Stimulated activated CD4-positive, alpha-beta T cell treated with anti-CD3 and anti-CD28 coated beads, Interleukin-1b, Interleukin-23, amount 100 ng/mL, for 4 hours (primary cell): ENCODE data around the gene KRTAP2-2.
"Not testable (repeated sequence)": the region's sequence is repeated elsewhere in the genome, so short reads cannot be mapped to it uniquely, and the experiment has no call there.

ENCODE experiments used
- DNase-seq, 2 donors: peaks; one replicate each; pipeline ENCODE4 v3.0.0-alpha.2; 2020; ENCODE audit warnings: low read depth in 2 of 2

KRTAP2-2 gene

DNA sequence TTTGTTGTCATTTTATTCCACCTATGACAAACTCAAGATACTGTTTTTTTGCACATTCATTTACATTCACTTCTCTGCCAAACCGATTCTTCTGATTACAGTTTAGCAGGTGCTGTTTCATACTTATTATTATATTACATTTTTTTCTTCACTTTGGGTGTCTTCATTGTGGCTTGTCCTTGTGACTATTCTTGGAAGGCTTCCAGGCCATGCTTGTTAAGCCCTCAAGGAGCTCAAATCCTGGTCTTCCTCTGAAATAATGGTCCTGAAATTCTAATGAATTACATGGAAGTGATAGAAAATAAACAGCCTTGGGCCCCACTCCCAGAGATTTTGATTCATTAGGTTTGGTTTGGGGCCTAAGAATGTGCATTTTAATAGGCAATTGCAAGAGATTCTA lies 9.3 kb upstream of the KRTAP2-2 start:
- DNase-seq = no peak

- DNase-seq = no peak
Observed at GRCh38 chr17:41063449-41063848, 8.4 kb upstream of the KRTAP2-2 start.

DNA sequence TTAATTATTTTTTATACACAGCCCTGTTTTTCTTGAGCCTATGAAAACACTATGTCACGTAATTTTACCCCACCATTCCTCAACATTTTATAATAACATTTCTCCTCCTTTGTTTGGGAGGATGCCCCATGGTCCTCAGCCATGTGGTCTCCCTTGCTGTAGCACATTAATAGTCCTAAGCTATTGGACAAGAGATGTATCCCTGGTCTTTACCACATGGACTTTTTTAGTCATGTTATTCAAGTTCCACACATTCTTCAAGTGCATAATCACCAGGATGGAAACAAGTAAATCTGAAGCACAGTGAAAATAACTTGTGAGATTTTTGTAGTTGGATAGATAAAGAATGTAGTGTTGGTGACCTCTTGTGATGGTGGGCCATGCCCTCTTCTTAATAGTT lies 6.9 kb upstream of the KRTAP2-2 start:
- no peak for DNase-seq

- DNase-seq = no peak
Observed at GRCh38 chr17:41060052-41060604, 5.1 kb upstream of the KRTAP2-2 start, which contains the start of gene KRTAP2-3. KRTAP2-3 (minus strand) TSS chr17:41060114; CDS start chr17:41060050, 64 bp downstream.

- not testable (repeated sequence) for DNase-seq
Observed at GRCh38 chr17:41059276-41060051, 4.4 kb upstream of the KRTAP2-2 start.

- DNase-seq = no peak
Observed at GRCh38 chr17:41058741-41059140, 3.7 kb upstream of the KRTAP2-2 start.

GRCh38 chr17:41057547-41057946 lies 2.5 kb upstream of the KRTAP2-2 start:
- DNase-seq = no peak

DNA sequence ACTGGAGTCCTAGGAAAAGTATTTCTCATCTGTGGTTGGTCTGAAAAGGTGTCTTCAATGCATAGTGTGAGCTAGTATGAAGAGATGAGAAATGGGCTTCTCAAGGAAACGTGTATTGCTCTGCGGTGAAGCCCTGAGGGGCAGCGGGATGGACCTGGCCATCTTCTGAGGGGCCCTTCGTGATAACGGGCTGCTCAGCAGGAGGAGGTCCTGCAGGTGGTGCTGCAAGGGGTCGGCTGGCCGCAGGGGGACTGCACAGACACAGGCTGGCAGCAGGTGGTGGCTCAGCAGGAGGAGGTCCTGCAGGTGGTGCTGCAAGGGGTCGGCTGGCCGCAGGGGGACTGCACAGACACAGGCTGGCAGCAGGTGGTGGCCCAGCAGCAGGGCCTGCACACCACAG lies 474 bp downstream of the KRTAP2-2 start:
- not testable (repeated sequence) for DNase-seq

DNA sequence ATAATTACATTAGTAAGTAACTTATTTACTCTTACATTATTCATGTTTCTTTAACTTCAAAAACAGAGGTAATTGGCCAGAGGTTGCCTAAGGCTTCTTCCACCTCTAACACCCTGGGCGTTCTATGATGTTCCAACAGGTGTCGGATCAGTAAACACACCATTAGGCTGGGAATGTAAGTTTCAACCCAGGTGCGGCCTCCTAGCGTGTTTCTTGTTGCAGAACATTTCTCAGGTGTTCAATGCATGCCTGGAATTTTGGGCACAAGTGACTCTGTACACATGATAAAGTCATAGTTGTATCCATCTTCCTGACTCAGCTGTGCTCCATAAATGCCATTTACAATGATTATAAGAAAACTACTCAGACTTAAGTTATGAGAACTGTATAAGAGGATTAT lies 1.0 kb downstream of the KRTAP2-2 start:
- no peak for DNase-seq

- DNase-seq = no peak
Observed at GRCh38 chr17:41052566-41052965, 2.5 kb downstream of the KRTAP2-2 start.

- DNase-seq = no peak
Observed at GRCh38 chr17:41049110-41049509, 5.9 kb downstream of the KRTAP2-2 start.

DNA sequence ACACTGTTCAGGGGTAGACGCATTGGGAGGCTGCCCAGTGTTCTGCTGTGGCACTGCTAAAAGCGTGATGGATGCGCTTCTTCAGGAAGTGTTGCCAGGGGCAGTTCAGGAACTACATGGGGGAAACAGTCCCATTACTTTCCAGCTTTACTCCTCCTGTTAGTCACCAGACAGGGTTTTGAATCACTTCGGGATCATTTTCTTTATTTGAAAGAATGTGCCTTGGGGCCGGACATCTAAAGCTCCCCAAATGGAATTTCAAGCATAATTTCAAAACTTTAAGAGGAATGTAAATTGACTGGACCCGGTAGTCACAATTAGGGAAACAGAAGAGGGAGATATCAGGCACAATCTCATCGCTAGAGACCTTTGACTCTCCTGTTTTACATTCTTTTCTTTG lies 6.6 kb downstream of the KRTAP2-2 start:
- no peak for DNase-seq

DNA sequence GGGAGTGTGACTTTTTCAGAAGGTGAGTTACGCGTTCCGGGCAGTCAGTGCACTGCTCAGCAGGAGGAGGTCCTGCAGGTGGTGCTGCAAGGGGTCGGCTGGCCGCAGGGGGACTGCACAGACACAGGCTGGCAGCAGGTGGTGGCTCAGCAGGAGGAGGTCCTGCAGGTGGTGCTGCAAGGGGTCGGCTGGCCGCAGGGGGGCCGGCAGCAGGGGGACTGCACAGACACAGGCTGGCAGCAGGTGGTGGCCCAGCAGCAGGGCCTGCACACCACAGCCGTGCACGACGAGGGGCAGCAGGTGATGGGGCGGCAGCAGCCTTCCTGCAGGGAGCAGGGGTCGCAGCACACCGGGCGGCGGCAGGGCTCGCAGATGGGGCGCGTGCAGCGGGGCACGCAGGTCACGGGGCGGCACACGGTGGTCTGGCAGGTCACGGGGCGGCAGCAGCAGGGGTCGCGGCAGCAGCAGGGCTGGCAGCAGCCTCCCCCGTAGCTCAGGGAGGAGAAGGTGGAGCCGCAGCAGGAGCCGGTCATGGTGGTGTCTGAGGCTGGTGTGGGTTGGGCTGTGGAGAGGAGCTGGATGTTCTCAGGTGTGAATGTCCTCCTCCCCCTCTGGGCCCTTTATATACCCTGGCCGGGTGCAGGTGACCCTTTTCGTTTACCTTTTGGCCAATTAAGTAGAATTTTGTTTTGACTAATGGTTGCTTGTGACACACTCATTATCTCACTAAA lies 8.1 kb downstream of the KRTAP2-2 start, which contains the start of gene KRTAP2-1:
TSS of gene KRTAP2-1 (minus strand) at position 582 of the 731 bp plus-strand sequence. CDS start at position 533, 49 bp downstream.
- DNase-seq = not testable (repeated sequence)

DNA sequence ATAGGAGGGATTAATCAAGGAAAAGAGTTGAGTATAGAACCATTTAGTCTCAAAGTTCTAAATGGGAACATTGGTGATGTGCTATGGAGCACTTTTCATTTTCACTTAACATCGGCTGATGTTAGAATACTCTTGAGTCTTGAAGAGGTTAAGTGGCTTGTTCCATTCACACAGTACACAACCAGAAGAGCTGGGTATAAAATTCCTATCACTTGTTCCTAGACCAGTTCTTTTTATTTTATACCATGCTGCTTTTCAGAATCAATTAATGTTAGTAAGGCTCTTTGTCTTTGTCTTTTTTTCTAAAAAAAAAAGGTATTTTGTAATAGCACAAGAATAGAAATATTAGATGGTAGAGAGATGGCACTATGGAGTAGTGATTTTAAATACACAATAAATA lies 12.1 kb downstream of the KRTAP2-2 start:
- no peak for DNase-seq

- DNase-seq = not testable (repeated sequence)
Observed at GRCh38 chr17:41040783-41041571, 14.1 kb downstream of the KRTAP2-2 start, which contains the start of gene KRTAP1-1. KRTAP1-1 (minus strand) TSS chr17:41041450; CDS start chr17:41041397, 53 bp downstream.

DNA sequence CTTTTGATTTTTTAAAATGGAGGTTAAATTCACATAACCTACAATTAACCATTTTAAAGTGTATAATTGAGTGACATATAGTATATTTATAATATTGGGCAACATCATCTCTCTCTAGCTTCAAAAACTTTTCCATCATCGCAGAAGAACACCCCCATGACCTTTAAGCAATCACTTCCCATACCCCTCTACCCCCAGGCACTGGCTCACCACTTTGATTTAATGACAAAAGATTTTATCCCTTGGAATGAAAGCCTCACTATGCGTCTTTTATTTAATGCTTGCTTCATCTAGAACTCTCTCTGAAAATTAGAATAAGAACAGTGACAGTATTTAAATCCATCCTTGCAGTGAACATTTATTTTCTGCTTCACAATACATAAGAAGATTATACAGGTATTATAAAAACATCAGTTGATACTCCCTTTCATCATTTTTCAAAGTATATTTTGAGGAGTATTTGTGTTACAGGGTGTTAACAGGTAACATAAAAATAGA lies 17.1 kb downstream of the KRTAP2-2 start:
- DNase-seq = no peak

- not testable (repeated sequence) for DNase-seq
Observed at GRCh38 chr17:41034346-41034935, 20.6 kb downstream of the KRTAP2-2 start, which contains the start of gene KRTAP1-3. KRTAP1-3 (minus strand) TSS chr17:41034874; CDS start chr17:41034821, 53 bp downstream.

DNA sequence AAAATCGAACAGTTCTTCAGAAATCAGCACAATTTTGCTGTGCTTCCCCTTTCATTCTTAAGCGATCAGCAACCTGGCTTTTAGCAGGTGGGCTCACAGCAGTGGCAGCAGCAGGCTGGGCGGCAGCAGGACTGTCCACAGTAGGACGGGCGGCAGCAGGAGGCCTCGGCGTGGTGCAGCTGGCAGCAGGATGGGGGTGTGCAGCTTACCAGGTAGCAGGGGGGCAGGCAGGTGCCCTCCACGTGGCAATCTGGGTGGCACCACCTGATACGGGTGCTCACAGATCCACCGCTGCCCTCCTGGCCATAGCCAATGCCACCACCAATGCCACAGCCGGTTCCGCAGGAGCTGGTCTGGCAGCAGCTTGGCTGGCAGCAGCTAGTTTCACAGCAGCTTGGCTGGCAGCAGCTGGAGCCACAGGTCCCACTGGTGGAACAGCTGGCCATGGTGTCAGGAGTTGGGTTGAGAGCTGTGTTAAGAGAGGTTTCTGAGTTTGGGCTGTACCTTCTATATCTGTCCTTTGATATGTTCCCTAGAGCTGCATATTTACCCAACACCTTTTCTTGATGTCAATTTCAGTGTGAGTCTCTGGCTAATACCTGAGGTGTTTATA lies 25.3 kb downstream of the KRTAP2-2 start, which contains the start of gene KRTAP1-4:
TSS of gene KRTAP1-4 (minus strand) at position 563 of the 613 bp plus-strand sequence. CDS start at position 446, 117 bp downstream.
- DNase-seq = no peak

DNA sequence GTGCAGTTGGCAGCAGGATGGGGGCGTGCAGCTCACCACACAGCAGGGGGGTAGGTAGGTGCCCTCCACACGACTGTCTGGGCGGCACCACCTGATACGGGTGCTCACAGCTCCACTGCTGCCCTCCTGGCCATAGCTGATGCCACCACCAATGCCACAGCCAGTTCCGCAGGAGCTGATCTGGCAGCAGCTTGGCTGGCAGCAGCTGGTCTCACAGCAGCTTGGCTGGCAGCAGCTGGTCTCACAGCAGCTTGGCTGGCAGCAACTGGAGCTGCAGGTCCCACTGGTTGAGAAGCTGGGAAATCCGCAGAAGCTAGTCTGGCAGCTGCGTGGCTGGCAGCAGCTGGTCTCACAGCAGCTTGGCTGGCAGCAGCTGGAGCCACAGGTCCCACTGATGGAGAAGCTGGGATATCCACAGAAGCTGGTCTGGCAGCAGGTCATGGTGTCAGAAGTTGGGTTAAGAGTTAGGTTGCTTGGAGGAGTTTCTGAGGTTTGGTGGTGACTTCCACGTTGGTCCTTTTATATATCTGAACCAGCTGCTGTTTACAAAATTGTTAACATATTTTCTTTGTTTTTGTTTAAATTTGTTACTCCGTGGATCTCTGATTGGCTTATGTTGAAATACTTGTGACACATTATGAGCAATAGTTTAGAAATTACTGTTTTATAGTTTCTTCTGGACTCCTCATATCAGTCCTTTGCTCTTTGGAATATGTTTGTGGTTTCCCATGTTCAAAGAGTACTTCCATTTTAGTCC lies 28.1 kb downstream of the KRTAP2-2 start, which contains the start of gene KRTAP1-5:
TSS of gene KRTAP1-5 (minus strand) at position 494 of the 757 bp plus-strand sequence. CDS start at position 441, 53 bp downstream.
- no peak for DNase-seq
